OCI-LY3 (cell line): ENCODE data around the gene MEAF6.
"Not testable (repeated sequence)": the region's sequence is repeated elsewhere in the genome, so short reads cannot be mapped to it uniquely, and the experiment has no call there.

ENCODE experiments used
- H2AFZ ChIP-seq: fragments of 200-600, 300-600 bp; shearing (Covaris generic); 2 replicates; pipeline ENCODE4 v1.6.0; 2014; ENCODE audit warnings: antibody characterized with exemption, low read depth, low read length
- H3K27ac ChIP-seq: fragments of 200-600, 300-600 bp; sonication (generic); 2 replicates; pipeline ENCODE4 v1.5.1; 2014; ENCODE audit warnings: mild to moderate bottlenecking, low read length, moderate library complexity, mixed read lengths
- H3K27me3 ChIP-seq: fragments of 200-600, 300-600 bp; sonication (generic); 2 replicates; pipeline ENCODE4 v1.6.1; 2014; ENCODE audit warnings: low read depth, low read length, mixed read lengths
- H3K36me3 ChIP-seq: fragments of 200-600, 300-600 bp; sonication (generic); replicated peaks from 2 replicates; pipeline ENCODE3; 2014; ENCODE audit warnings: low read depth, low read length, mixed read lengths
- H3K4me1 ChIP-seq: fragments of 300-600, 200-600 bp; sonication (generic); 2 replicates; pipeline ENCODE4 v1.6.1; 2014; ENCODE audit warnings: low read length, mixed read lengths
- H3K4me2 ChIP-seq: fragments of 200-600, 300-600 bp; sonication (generic); 2 replicates; pipeline ENCODE4 v1.6.1; 2014; ENCODE audit warnings: low read length, mixed read lengths
- H3K4me3 ChIP-seq: fragments of 300-600, 200-600 bp; sonication (generic); 2 replicates; pipeline ENCODE4 v1.5.1; 2014; ENCODE audit warnings: antibody characterized with exemption, mild to moderate bottlenecking, low read length, moderate library complexity
- H3K79me2 ChIP-seq: fragments of 300-600, 200-600 bp; shearing (Covaris generic); 2 replicates; pipeline ENCODE4 v1.6.1; 2014; ENCODE audit warnings: mild to moderate bottlenecking, low read length, mixed read lengths
- H3K9ac ChIP-seq: fragments of 300-600, 200-600 bp; shearing (Covaris generic); 2 replicates; pipeline ENCODE4 v1.6.0; 2014; ENCODE audit warnings: mild to moderate bottlenecking, low read length, moderate library complexity
- H3K9me3 ChIP-seq: fragments of 200-600, 300-600 bp; shearing (Covaris generic); 2 replicates; pipeline ENCODE4 v1.6.1; 2014; ENCODE audit warnings: low read length, mixed read lengths; ENCODE audit not compliant: insufficient read depth
- H4K20me1 ChIP-seq: fragments of 200-600, 300-600 bp; sonication (generic); 2 replicates; pipeline ENCODE4 v1.6.1; 2016; ENCODE audit warnings: low read length, mixed read lengths; ENCODE audit not compliant: insufficient read depth
- EZH2phosphoT487 ChIP-seq: fragments of 200-600 bp; shearing (Covaris generic); IDR thresholded peaks from 2 replicates; pipeline ENCODE4 v1.6.1; 2018; ENCODE audit warnings: antibody characterized with exemption, mixed run types, low read depth
- TF ChIP-seq, protein P1 (sequence below): fragments of 200-600, 300-600 bp; sonication (generic); IDR thresholded peaks from 2 replicates; pipeline ENCODE4 v1.5.1; 2014; ENCODE audit warnings: antibody characterized with exemption, low read length, low read depth

Gene MEAF6

DNA sequence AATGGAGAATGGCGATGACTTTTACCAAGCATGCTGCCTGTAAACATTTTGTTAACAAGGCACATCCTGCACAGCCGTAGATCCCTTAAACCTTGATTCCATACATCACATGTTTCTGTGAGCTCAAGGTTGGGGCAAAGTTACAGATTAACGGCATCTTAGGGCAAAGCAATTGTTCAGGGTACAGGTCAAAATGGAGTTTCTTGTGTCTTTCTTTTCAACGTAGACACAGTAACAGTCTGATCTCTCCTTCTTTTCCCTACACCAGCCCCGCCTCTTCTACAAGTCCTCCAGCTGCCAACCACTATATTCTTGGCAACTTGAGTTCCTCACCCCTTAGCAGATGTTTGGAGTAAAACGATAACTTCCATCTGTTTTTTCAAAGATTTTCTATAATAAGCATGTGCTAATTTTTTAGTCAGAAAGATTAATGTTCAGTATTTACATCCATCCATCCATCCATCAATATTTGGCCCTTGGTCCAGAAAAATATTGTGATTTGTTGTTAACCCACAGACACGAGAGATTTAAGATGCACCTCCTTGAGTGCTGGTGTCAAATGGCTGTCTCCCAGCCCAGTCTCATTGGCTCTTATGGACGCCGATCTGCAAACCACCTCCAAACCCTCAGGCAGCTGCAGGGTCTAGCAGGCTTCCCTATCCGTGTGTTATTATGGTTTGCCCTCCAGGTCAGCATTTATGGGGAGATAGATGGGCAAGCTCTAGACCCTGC, 46.0 kb upstream of the MEAF6 start:
- no peak for TF ChIP-seq EZH2phosphoT487
- TF ChIP-seq, protein P1, sequence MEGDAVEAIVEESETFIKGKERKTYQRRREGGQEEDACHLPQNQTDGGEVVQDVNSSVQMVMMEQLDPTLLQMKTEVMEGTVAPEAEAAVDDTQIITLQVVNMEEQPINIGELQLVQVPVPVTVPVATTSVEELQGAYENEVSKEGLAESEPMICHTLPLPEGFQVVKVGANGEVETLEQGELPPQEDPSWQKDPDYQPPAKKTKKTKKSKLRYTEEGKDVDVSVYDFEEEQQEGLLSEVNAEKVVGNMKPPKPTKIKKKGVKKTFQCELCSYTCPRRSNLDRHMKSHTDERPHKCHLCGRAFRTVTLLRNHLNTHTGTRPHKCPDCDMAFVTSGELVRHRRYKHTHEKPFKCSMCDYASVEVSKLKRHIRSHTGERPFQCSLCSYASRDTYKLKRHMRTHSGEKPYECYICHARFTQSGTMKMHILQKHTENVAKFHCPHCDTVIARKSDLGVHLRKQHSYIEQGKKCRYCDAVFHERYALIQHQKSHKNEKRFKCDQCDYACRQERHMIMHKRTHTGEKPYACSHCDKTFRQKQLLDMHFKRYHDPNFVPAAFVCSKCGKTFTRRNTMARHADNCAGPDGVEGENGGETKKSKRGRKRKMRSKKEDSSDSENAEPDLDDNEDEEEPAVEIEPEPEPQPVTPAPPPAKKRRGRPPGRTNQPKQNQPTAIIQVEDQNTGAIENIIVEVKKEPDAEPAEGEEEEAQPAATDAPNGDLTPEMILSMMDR = no peak
- H3K4me2 ChIP-seq = no peak overlapping the region
- H3K9me3 ChIP-seq = no peaks in the 10 kb centered on the region
- H4K20me1 ChIP-seq = no peaks in the 10 kb centered on the region
- no peaks in the 10 kb centered on the region for H3K79me2 ChIP-seq
- no peaks in the 10 kb centered on the region for H3K36me3 ChIP-seq
- no peak overlapping the region for H2AFZ ChIP-seq
- no peaks in the 10 kb centered on the region for H3K27me3 ChIP-seq
- no peaks in the 10 kb centered on the region for H3K4me1 ChIP-seq
- no peak overlapping the region for H3K4me3 ChIP-seq
- no peak overlapping the region for H3K9ac ChIP-seq
- H3K27ac ChIP-seq = no peak overlapping the region

DNA sequence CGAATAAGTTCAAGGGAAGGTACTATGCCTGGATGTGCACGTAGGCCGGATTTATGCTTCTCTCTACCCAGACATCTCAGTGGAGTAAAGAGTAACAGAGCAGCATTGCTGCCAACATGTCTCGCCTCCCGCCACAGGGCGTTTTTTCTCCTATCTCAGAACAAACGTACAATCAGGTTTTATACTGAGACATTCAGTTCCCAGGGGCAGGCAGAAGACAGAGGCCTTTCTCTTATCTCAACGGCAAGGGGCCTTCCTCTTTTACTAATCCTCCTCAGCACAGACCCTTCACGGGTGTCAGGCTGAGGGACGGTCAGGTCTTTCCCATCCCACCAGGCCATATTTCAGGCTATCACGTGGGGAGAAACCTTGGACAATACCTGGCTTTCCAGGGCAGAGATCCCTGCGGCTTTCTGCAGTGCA, 45.4 kb upstream of the MEAF6 start:
- H4K20me1 ChIP-seq, H3K9me3 ChIP-seq, H3K9ac ChIP-seq, H3K36me3 ChIP-seq, H3K4me3 ChIP-seq, H3K27ac ChIP-seq, H2AFZ ChIP-seq, H3K4me1 ChIP-seq, H3K79me2 ChIP-seq, H3K27me3 ChIP-seq, H3K4me2 ChIP-seq: not testable (repeated sequence)

DNA sequence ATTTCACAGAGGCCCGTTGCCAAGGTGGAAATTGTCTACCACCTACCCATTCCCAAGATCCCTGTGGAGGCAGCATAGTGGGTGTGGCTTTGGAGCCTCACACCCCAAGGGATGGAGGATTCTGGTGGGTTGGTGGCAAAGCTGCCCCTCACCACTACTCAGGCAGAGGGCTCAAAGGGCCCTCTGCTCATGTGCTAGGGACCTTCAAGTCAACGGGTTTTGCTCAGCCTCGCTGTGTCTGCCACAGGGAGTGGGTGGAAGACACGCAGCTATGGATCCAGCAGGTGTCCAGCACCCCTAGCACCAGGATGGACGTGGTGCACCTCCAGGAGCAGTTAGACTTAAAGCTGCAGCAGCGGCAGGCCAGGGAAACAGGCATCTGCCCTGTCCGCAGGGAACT, 44.5 kb upstream of the MEAF6 start:
- Histone ChIP-seq H3K4me1 (no peaks in the 10 kb centered on the region), H3K9me3 (no peaks in the 10 kb centered on the region), H3K4me3 (no peak overlapping the region), H3K27ac (no peak overlapping the region), H3K4me2 (no peak overlapping the region), H3K27me3 (no peaks in the 10 kb centered on the region), H3K9ac (no peak overlapping the region), H3K79me2 (peaks cover under 1% of the 10 kb centered on the region; the same call in 1 of the 2 replicates), H3K36me3 (no peaks in the 10 kb centered on the region), H2AFZ (no peak overlapping the region), H4K20me1 (no peaks in the 10 kb centered on the region)
- TF ChIP-seq, protein P1 = no peak
- TF ChIP-seq EZH2phosphoT487 = no peak

DNA sequence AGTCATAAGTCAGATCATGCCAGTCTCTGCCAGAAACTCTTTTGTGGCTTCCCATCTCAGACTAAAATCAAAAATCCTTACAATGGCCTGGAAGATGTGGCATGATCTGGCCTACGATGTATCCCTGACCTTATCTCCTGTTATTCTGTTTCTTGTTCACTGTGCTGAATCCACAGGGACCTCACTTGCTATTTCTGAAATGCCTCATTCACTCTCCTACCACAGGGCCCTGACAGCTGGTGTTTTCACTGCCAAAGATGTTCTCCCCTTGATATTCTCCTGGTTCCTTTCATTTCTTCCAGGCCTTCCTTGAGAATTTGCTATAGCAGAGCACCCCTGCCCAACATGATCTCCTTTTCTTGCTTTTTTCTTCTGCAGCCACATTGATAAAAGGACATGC, 43.8 kb upstream of the MEAF6 start:
- H3K4me3 ChIP-seq = no peak overlapping the region
- no peaks in the 10 kb centered on the region; the same call in 1 of the 2 replicates for H3K4me1 ChIP-seq
- H3K79me2 ChIP-seq = peaks cover 7% of the 10 kb centered on the region
- TF ChIP-seq, protein P1 = no peak
- H3K9me3 ChIP-seq = no peaks in the 10 kb centered on the region
- H3K27ac ChIP-seq = no peak overlapping the region
- H2AFZ ChIP-seq = 0 out of 2 replicates have a peak overlapping the region, but pooled peaks have one; percentile 3
- H4K20me1 ChIP-seq = peaks cover 4% of the 10 kb centered on the region
- H3K27me3 ChIP-seq = no peaks in the 10 kb centered on the region
- H3K4me2 ChIP-seq = no peak overlapping the region
- no peaks in the 10 kb centered on the region for H3K36me3 ChIP-seq
- no peak overlapping the region for H3K9ac ChIP-seq

DNA sequence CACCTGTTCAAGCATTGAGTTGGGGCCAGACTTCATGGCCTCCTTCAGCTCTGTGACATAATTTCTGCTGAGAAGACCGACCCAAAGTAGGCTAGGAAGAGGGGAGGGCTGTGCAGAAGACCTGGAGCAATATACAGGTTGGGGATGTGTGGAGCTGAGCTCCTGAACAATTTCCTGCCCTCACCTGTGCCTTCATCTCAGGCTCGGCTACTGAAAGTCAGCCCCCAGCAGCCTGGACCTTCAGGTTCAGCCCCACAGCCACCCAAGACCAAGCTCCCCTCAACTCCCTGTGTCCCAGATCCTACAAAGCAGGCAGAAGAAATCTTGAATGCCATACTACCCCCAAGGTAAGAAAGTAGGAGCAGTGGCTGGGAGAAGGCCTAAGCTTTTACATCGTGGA, 42.8 kb upstream of the MEAF6 start:
- Histone ChIP-seq H3K4me2 (no peak overlapping the region), H3K4me3 (no peak overlapping the region), H3K27ac (no peak overlapping the region), H2AFZ (no peak overlapping the region), H3K9me3 (no peaks in the 10 kb centered on the region), H3K36me3 (no peaks in the 10 kb centered on the region), H3K4me1 (peaks cover 9% of the 10 kb centered on the region), H3K79me2 (peaks cover 17% of the 10 kb centered on the region), H3K9ac (no peak overlapping the region), H3K27me3 (no peaks in the 10 kb centered on the region), H4K20me1 (peaks cover 12% of the 10 kb centered on the region)
- TF ChIP-seq, protein P1 = no peak
- TF ChIP-seq EZH2phosphoT487 = no peak
